Coronary artery (tissue), 2 donors: ENCODE data around the gene ACD.

Experiments used
- DNase-seq: peaks from one replicate; pipeline ENCODE4 v3.0.0-alpha.2; 2017; ENCODE audit warnings: low spot score
- H3K27ac ChIP-seq, 2 donors: fragments of 200-600 bp; sonication (generic); one replicate each; pipeline ENCODE4 v1.5.1; 2016 to 2019
- H3K4me3 ChIP-seq: fragments of 200-600 bp; sonication (generic); 2 replicates; pipeline ENCODE4 v1.5.1; 2016; ENCODE audit warnings: mild to moderate bottlenecking, moderate library complexity
- CTCF ChIP-seq: fragments of 200-600 bp; sonication (generic); IDR thresholded peaks from one replicate; pipeline ENCODE4 v1.5.1; 2019; ENCODE audit warnings: antibody characterized with exemption

The ACD gene

DNA sequence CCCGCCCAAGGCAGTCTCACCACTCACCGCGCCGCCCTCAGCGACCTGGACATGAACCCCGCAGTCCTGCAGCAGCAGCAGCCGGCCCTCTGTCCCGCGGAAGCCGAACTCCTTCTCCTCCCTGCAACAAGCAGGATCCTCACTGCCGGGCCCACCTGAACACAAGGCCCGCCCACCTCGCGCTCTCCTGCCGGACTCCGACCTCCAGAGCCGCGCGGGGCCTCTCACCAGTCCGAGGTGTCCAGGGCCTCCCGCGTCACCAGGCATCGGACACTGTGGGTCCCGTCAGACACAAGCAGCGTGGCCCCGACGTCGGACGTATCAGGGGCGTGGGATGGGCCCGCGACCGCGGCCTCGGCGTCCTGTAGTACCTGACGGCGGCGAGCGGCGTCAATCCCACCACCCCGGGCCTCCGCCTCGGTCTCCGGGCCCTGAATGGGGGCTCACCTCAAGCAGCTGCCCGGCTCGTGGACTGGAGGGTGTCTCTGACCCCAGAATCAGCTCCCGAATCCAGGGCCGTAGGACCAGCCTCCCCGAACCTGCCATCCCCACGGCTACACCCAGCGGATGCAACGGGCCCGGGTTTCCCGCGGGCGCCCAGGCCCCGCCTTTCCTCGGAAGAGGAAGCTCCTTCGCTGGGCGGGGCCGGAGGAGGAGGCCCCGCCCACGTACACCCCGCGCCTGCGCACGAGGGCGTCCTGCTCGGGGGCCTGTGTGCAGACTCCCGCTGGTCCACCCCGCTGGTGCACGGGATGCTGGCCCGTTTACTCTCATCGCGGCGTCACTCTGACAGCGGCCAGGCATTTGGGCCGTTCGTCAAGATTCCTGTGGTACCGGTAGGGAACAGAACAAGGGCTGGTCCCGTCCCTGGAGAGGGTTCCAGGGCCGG is at the start of gene ACD:
ACD (minus strand) TSS at position 586 of the 889 bp plus-strand sequence; CDS start at position 546, 40 bp downstream.
- Histone ChIP-seq H3K4me3 (peak within 1 kb of the TSS; percentile 96), H3K27ac (peak within 1 kb of the TSS; percentile 90 to 93)
- peak; percentile 94 for DNase-seq
- TF ChIP-seq CTCF, result no peak

- Histone ChIP-seq H3K4me3 (no peak overlapping the region), H3K27ac (no peak overlapping the region)
- no peak for DNase-seq
- no peak for TF ChIP-seq CTCF
Observed at GRCh38 chr16:67709050-67709449, 49.0 kb upstream of the ACD start.

DNA sequence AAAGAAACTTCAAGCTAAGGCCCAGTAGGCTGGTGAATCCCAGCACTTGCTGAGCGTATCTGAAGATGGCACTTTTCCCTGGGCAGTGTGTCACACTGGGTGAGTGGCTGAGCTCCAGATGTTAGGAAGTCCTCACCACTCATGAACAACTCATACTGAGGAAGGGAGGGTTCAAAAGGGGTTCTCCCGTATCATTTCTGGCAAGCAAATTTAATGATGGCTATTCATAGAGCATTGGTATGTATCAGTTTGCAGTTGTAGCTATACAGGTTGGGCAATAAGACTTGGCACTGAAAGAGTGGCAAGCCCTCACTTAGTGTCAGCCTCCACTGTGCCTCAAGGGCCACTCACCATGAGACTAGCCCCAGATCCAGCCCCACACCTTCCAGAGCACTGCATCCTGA is 48.3 kb upstream of the ACD start:
- TF ChIP-seq CTCF, result no peak
- no peak overlapping the region for H3K27ac ChIP-seq
- H3K4me3 ChIP-seq, result no peak overlapping the region
- DNase-seq, result no peak

DNA sequence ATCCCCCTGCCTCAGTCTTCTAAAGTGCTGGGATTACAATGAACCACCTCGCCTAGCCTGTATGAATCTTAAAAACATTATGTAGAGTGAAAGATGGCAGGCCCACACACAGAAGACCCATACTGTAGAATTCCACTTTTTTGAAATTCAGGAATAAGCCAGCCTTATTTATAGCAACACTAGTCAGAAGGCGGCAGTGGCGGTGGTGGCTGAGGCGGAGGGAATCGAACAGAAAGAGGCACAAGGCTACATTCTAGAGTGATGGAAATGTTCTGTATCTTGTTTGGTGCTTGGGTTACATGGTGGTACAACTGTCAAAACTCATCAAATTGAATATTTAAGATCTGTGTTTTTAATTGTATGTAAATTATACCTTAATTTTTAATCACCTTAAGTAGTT is 47.7 kb upstream of the ACD start:
- no peak overlapping the region for H3K27ac ChIP-seq
- H3K4me3 ChIP-seq, result no peak overlapping the region
- TF ChIP-seq CTCF, result no peak
- DNase-seq, result no peak

DNA sequence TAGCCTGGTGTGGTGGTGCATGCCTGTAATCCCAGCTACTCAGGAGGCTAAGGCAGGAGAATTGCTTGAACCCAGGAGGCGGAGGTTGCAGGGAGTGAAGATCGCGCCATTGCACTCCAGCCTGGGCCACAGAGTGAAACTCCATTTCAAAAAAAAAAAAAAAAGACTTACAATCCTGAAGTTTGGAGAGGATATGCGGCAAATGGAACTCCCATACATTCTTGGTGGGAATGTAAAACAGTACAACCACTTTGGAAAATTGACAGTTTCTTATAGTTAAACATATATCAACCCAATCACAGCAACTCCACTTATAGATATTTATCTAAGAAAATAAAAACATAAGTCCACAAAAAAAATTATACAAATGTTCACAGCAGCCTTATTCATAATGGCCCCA is 47.1 kb upstream of the ACD start:
- no peak for TF ChIP-seq CTCF
- no peak overlapping the region for H3K27ac ChIP-seq
- H3K4me3 ChIP-seq, result no peak overlapping the region
- DNase-seq, result no peak

- H3K4me3 ChIP-seq, result no peak overlapping the region
- TF ChIP-seq CTCF, result no peak
- no peak overlapping the region for H3K27ac ChIP-seq
- DNase-seq, result no peak
Observed at GRCh38 chr16:67704110-67704509, 44.0 kb upstream of the ACD start.

DNA sequence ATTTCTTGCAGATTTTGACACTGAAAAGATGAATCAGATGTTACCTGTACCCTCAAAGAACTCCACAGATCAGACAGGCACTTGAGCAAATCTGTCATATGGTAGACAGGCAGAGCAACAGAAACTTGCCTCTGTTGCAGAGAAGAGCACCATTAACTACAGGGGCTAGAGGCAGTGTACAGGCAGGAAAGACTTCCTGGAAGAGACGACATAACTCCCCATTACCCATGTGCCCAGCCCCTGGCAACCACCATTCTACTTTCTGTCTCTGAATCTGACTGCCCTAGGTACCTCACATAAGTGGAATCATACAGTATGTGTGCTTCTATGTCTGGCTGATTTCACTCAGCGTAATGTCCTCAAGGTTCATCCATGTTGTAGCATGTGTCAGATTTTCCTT is 43.6 kb upstream of the ACD start:
- Histone ChIP-seq H3K27ac (no peak overlapping the region), H3K4me3 (no peak overlapping the region)
- TF ChIP-seq CTCF, result no peak
- DNase-seq, result no peak
